PC-3 (cell line): ENCODE data around the gene GLRX. TPM values are rescaled to one million over a fixed set of nuclear protein-coding genes. Genes with fewer than 3 reads are reported as not detected.

Source experiments
- ATAC-seq: fragments of 200-7000 bp; cut with Tn5 transposase; 2 replicates; pipeline ENCODE4 v1.9.1; 2020; ENCODE audit warnings: mild to moderate bottlenecking, moderate library complexity
- BruUV-seq: library from RNA; stranded (reverse); fragments of 400-500 nt; replicated peaks from 2 replicates; lab custom pipeline; 2021; lab: Mats Ljungman, UMichigan
- CTCF ChIA-PET: fragments of 300-600 bp; sonication (Branson Sonifier 250); formaldehyde crosslinking; loops from one replicate; lab custom pipeline; 2022; ENCODE audit warnings: antibody characterized with exemption; lab: Charles Lee
- POLR2A ChIA-PET: fragments of 300-600 bp; sonication (Branson Sonifier 250); formaldehyde crosslinking; loops from one replicate; lab custom pipeline; 2022; ENCODE audit warnings: antibody characterized with exemption; ENCODE audit not compliant: unreplicated experiment; lab: Charles Lee
- DNase-seq: peaks from one replicate; pipeline ENCODE4 v3.0.0-alpha.2; 2015
- H2AFZ ChIP-seq: fragments of 300-600 bp; sonication (generic); 2 replicates; pipeline ENCODE4 v1.6.0; 2016; ENCODE audit warnings: antibody characterized with exemption, low read length
- H3F3A ChIP-seq: fragments of 300-600 bp; sonication (generic); one replicate; pipeline ENCODE4 v1.6.0; 2017; ENCODE audit warnings: antibody characterized with exemption, low read length, control low read depth, mild to moderate bottlenecking; ENCODE audit not compliant: unreplicated experiment
- H3K27ac ChIP-seq: fragments of 300-600 bp; sonication (generic); 2 replicates; pipeline ENCODE4 v1.5.1; 2016; ENCODE audit warnings: mild to moderate bottlenecking, low read length
- H3K27me3 ChIP-seq: fragments of 300-600 bp; sonication (generic); 2 replicates; pipeline ENCODE4 v1.6.1; 2016; ENCODE audit warnings: low read length, mixed read lengths
- H3K36me3 ChIP-seq: fragments of 300-600 bp; sonication (generic); 2 replicates; pipeline ENCODE4 v1.6.1; 2016; ENCODE audit warnings: low read depth, mixed run types, low read length, mixed read lengths
- H3K4me1 ChIP-seq: fragments of 300-600 bp; sonication (generic); 2 replicates; pipeline ENCODE4 v1.5.1; 2016; ENCODE audit warnings: low read length; ENCODE audit not compliant: insufficient read depth
- H3K4me2 ChIP-seq: fragments of 300-600 bp; sonication (generic); 2 replicates; pipeline ENCODE4 v1.6.0; 2016; ENCODE audit warnings: low read length
- H3K4me3 ChIP-seq: fragments of 300-600 bp; sonication (generic); 2 replicates; pipeline ENCODE4 v1.5.1; 2016; ENCODE audit warnings: mild to moderate bottlenecking, low read length, mixed read lengths
- H3K79me2 ChIP-seq: fragments of 300-600 bp; sonication (generic); 2 replicates; pipeline ENCODE4 v1.6.1; 2017; ENCODE audit warnings: low read length, mixed read lengths
- H3K9ac ChIP-seq: fragments of 300-600 bp; sonication (generic); 2 replicates; pipeline ENCODE4 v1.6.0; 2016; ENCODE audit warnings: mild to moderate bottlenecking, low read length
- H3K9me2 ChIP-seq: fragments of 300-600 bp; sonication (generic); replicated peaks from 2 replicates; pipeline ENCODE4 v1.6.1; 2016; ENCODE audit warnings: mixed run types, low read length, mixed read lengths
- H3K9me3 ChIP-seq: fragments of 300-600 bp; sonication (generic); 2 replicates; pipeline ENCODE4 v1.6.1; 2016; ENCODE audit warnings: low read length, mixed read lengths
- H4K20me1 ChIP-seq: fragments of 300-600 bp; sonication (generic); 2 replicates; pipeline ENCODE4 v1.6.1; 2016; ENCODE audit warnings: low read length, mixed read lengths
- EZH2 ChIP-seq: fragments of 300-600 bp; sonication (generic); IDR thresholded peaks from one replicate; pipeline ENCODE4 v1.6.1; 2017; ENCODE audit warnings: antibody characterized with exemption, mild to moderate bottlenecking, low read length; ENCODE audit not compliant: unreplicated experiment
- EZH2phosphoT487 ChIP-seq: fragments of 300-600 bp; sonication (generic); IDR thresholded peaks from 2 replicates; pipeline ENCODE4 v1.6.1; 2018; ENCODE audit warnings: mild to moderate bottlenecking, antibody characterized with exemption, low read length, borderline replicate concordance
- intact Hi-C: fragments of 100-400 bp; cut with micrococcal nuclease; formaldehyde crosslinking; loops from 2 replicates; pipeline ENCODE4 v1.9.0; 2023
- total RNA-seq: library from RNA; depleted of rRNA; stranded (reverse); fragments of >200 nt; gene quantifications from 2 replicates; pipeline ENCODE4 v1.2.3, GENCODE V29; 2014; rRNA removed
- TF ChIP-seq, protein P1 (sequence below): fragments of 300-600 bp; sonication (generic); conservative IDR thresholded peaks from 2 replicates; pipeline ENCODE4 v1.5.1; 2017; ENCODE audit warnings: antibody characterized with exemption, low read depth, mild to moderate bottlenecking, low read length

GLRX gene
- total RNA-seq, 1 experiment from 2014 or later, result 27.4 TPM

DNA sequence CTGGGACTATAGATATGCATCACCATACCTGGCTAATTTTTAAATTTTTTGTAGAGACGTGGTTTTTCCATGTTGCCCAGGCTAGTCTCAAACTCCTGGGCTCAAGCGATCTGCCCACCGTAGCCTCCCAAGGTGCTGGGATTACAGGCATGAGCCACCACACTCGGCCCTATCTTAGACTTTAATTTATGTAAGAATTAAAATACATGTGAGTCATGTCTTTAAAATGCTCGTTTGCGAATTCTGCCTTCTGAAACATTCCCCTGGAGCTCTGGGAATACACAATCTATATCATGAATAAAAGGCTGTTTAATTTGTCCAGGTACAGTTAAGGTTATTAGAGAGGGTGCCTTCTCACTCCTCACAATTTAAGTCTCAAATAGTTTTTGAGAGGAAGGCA is 58.6 kb downstream of the GLRX start:
- Histone ChIP-seq H3K27ac (no peak overlapping the region), H3K9ac (no peak overlapping the region), H3K4me1 (peaks cover 35% of the 10 kb centered on the region), H3K4me3 (no peak overlapping the region), H3F3A (no peaks in the 10 kb centered on the region), H3K27me3 (no peaks in the 10 kb centered on the region), H3K9me2 (no peaks in the 10 kb centered on the region), H3K4me2 (no peak overlapping the region), H4K20me1 (no peaks in the 10 kb centered on the region), H3K9me3 (no peaks in the 10 kb centered on the region), H3K79me2 (no peaks in the 10 kb centered on the region), H3K36me3 (no peaks in the 10 kb centered on the region), H2AFZ (no peak overlapping the region)
- ChIA-PET POLR2A (interaction anchor here (0.6 kb wide), 1 partner anchor 39 kb away, joined by 3 read pairs; no protein-coding TSS in a partner anchor), CTCF (no interaction called here)
- TF ChIP-seq, protein P1, sequence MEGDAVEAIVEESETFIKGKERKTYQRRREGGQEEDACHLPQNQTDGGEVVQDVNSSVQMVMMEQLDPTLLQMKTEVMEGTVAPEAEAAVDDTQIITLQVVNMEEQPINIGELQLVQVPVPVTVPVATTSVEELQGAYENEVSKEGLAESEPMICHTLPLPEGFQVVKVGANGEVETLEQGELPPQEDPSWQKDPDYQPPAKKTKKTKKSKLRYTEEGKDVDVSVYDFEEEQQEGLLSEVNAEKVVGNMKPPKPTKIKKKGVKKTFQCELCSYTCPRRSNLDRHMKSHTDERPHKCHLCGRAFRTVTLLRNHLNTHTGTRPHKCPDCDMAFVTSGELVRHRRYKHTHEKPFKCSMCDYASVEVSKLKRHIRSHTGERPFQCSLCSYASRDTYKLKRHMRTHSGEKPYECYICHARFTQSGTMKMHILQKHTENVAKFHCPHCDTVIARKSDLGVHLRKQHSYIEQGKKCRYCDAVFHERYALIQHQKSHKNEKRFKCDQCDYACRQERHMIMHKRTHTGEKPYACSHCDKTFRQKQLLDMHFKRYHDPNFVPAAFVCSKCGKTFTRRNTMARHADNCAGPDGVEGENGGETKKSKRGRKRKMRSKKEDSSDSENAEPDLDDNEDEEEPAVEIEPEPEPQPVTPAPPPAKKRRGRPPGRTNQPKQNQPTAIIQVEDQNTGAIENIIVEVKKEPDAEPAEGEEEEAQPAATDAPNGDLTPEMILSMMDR, result no peak
- no peak for TF ChIP-seq EZH2
- TF ChIP-seq EZH2phosphoT487, result no peak
- no TSS peak for BruUV-seq
- intact Hi-C loops, result no loop called here
- DNase-seq (no peak), ATAC-seq (no peak)

Other genes with a start within 250 kb of the GLRX start
- 0.35 TPM in 1 of 2 replicates, not detected in the other for gene GPR150, start 202.6 kb downstream of the GLRX start, total RNA-seq
- 0.36 and 2.4 TPM in 2 replicates for gene RFESD, start 175.9 kb downstream of the GLRX start, total RNA-seq
- gene SPATA9, start 139.7 kb downstream of the GLRX start, total RNA-seq, result not detected in 2 replicates
- gene RHOBTB3, start 91.4 kb downstream of the GLRX start, total RNA-seq, result 14.2 and 16.3 TPM in 2 replicates
- gene ELL2, start 139.1 kb upstream of the GLRX start, total RNA-seq, result 72.2 and 82.4 TPM in 2 replicates